ENCODE results near the gene MAN2C1.
"Not testable (repeated sequence)": the region's sequence is repeated elsewhere in the genome, so short reads cannot be mapped to it uniquely, and the experiment has no call there.

The MAN2C1 gene

DNA sequence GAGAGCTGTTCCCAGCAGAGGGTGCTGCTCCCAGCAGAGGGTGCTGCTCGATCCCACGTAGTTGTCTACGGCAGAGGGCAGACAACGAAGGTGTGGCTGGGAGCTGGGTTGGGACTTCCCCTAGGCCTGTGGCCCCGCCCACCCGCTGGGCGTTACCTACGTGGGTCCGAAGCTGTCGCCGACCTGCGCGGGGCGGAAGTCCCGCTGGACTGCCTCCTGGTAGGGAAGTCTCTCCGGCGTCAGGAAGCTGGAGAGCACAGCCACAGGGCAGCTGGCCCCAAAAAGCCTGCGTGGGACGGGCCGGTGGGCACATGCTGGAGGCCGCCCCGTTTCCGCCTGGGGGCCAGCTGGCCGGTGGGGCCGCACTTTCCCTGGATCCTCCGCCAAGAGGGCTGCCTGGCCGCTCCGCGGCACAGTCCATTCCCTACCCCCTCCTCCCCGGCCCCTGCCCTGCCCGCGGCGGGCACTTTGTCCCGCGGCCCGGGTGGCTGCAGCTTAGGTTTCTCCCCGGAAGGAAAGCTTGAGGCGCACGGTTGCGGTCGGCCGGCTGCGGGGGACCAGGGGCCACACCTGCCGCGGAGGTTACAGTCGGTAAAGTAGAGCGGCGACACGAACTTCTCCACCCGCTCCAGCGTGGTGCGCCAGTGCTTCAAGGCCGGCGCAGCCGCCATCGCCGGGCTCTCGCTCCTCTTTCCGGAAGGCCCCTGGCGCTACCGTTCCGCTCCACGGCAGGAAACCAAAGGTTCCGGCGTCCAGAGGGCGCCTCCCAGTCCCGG, at the start of gene MAN2C1:
MAN2C1 (minus strand) TSS at position 695 of the 776 bp plus-strand sequence; CDS start at position 671, 24 bp downstream.
- Histone ChIP-seq H3K9ac (ENCODE audit: insufficient read length, low read depth) (peak within 1 kb of the TSS; percentile 95), H3K4me3 (ENCODE audit: insufficient read length, low read depth) (peak within 1 kb of the TSS; percentile 85), H3K36me3 (ENCODE audit: insufficient read depth, insufficient read length, low read length) (peaks cover 73% of the 10 kb centered on the region), H3K9me3 (ENCODE audit: insufficient read depth, low read length) (no peaks in the 10 kb centered on the region), H3K27me3 (ENCODE audit: insufficient read depth, insufficient read length) (no peaks in the 10 kb centered on the region), H3K4me1 (ENCODE audit: insufficient read depth, insufficient read length) (peaks cover 6% of the 10 kb centered on the region)
- TF ChIP-seq YY1 (IDR thresholded peaks at IDR 0.05; ENCODE audit: insufficient read depth, insufficient read length) (peak; percentile 67), SUZ12 (IDR thresholded peaks at IDR 0.05; ENCODE audit: extremely low read depth, insufficient read depth, insufficient read length) (no peak)
- peak; percentile 97 for DNase-seq (ENCODE audit: low read depth, low spot score)

DNA sequence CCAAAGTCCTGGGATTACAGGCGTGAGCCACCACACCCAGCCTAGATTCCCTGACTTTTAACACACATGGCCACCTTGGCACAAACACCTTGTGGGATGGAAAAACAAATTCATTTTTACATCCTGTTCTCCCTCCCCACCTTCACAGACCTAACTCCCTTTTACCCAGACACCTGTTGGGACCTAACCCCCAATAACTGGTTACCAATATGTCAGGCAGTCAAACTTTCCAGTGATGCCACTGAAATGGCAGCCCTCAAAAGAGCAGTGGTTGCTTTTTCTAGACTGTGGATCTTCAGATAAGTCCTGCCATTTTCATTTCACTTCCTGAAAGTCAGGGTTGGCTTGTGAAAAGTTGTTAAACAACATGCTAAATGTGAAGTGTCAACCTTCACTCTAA, 48.2 kb upstream of the MAN2C1 start:
- no peak for DNase-seq (ENCODE audit: low read depth, low spot score)
- Histone ChIP-seq H3K27me3 (ENCODE audit: insufficient read depth, insufficient read length) (no peaks in the 10 kb centered on the region), H3K4me3 (ENCODE audit: insufficient read length, low read depth) (no peak overlapping the region), H3K9me3 (ENCODE audit: insufficient read depth, low read length) (no peaks in the 10 kb centered on the region), H3K4me1 (ENCODE audit: insufficient read depth, insufficient read length) (no peaks in the 10 kb centered on the region), H3K9ac (ENCODE audit: insufficient read length, low read depth) (no peak overlapping the region), H3K36me3 (ENCODE audit: insufficient read depth, insufficient read length, low read length) (peaks cover 53% of the 10 kb centered on the region)
- no peak for TF ChIP-seq YY1 (IDR thresholded peaks at IDR 0.05; ENCODE audit: insufficient read depth, insufficient read length)
- no peak for TF ChIP-seq SUZ12 (IDR thresholded peaks at IDR 0.05; ENCODE audit: extremely low read depth, insufficient read depth, insufficient read length)
- TF ChIP-seq ZNF274 (IDR thresholded peaks at IDR 0.05; ENCODE audit: low read depth, low read length) = no peak

- H3K27me3 ChIP-seq (ENCODE audit: insufficient read depth, insufficient read length) = no peaks in the 10 kb centered on the region
- no peaks in the 10 kb centered on the region for H3K9me3 ChIP-seq (ENCODE audit: insufficient read depth, low read length)
- no peaks in the 10 kb centered on the region for H3K4me1 ChIP-seq (ENCODE audit: insufficient read depth, insufficient read length)
- H3K36me3 ChIP-seq (ENCODE audit: insufficient read depth, insufficient read length, low read length) = peaks cover 91% of the 10 kb centered on the region
- TF ChIP-seq YY1 (IDR thresholded peaks at IDR 0.05; ENCODE audit: insufficient read depth, insufficient read length) (no peak), ZNF274 (IDR thresholded peaks at IDR 0.05; ENCODE audit: low read depth, low read length) (no peak), SUZ12 (IDR thresholded peaks at IDR 0.05; ENCODE audit: extremely low read depth, insufficient read depth, insufficient read length) (no peak)
- DNase-seq (ENCODE audit: low read depth, low spot score) = no peak
- H3K9ac ChIP-seq (ENCODE audit: insufficient read length, low read depth) = no peak overlapping the region
- H3K4me3 ChIP-seq (ENCODE audit: insufficient read length, low read depth) = no peak overlapping the region
These were observed 41.8 kb upstream of the MAN2C1 start for GRCh38 chr15:75410196-75410595.

DNA sequence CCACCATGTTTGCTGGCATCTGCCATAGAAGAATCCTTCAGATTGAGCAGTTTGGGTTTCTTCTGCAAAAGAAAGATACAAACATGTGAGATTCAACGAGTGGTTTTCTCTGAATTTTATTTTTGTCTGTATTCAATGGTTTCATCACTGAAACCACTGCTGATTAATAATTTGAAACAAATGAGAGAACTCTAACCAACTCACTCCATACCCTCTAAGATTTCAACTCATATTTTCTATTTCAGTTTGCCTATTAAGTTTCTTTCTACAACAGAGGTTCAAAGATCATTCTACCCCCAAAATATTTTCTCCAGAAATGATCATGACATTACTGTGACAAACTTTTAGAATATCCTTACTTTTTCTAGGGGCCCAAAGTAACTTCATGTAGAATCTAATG, 38.7 kb upstream of the MAN2C1 start:
- DNase-seq (ENCODE audit: low read depth, low spot score) = no peak
- H3K4me1 ChIP-seq (ENCODE audit: insufficient read depth, insufficient read length) = no peaks in the 10 kb centered on the region
- TF ChIP-seq YY1 (IDR thresholded peaks at IDR 0.05; ENCODE audit: insufficient read depth, insufficient read length) (no peak), SUZ12 (IDR thresholded peaks at IDR 0.05; ENCODE audit: extremely low read depth, insufficient read depth, insufficient read length) (no peak), ZNF274 (IDR thresholded peaks at IDR 0.05; ENCODE audit: low read depth, low read length) (no peak)
- no peak overlapping the region for H3K9ac ChIP-seq (ENCODE audit: insufficient read length, low read depth)
- no peaks in the 10 kb centered on the region for H3K27me3 ChIP-seq (ENCODE audit: insufficient read depth, insufficient read length)
- no peak overlapping the region for H3K4me3 ChIP-seq (ENCODE audit: insufficient read length, low read depth)
- H3K9me3 ChIP-seq (ENCODE audit: insufficient read depth, low read length) = no peaks in the 10 kb centered on the region
- peaks cover 84% of the 10 kb centered on the region for H3K36me3 ChIP-seq (ENCODE audit: insufficient read depth, insufficient read length, low read length)

- no peak overlapping the region for H3K9ac ChIP-seq (ENCODE audit: insufficient read length, low read depth)
- H3K9me3 ChIP-seq (ENCODE audit: insufficient read depth, low read length) = no peaks in the 10 kb centered on the region
- H3K27me3 ChIP-seq (ENCODE audit: insufficient read depth, insufficient read length) = no peaks in the 10 kb centered on the region
- H3K4me3 ChIP-seq (ENCODE audit: insufficient read length, low read depth) = no peak overlapping the region
- peaks cover 82% of the 10 kb centered on the region for H3K36me3 ChIP-seq (ENCODE audit: insufficient read depth, insufficient read length, low read length)
- TF ChIP-seq SUZ12 (IDR thresholded peaks at IDR 0.05; ENCODE audit: extremely low read depth, insufficient read depth, insufficient read length) (no peak), ZNF274 (IDR thresholded peaks at IDR 0.05; ENCODE audit: low read depth, low read length) (no peak), YY1 (IDR thresholded peaks at IDR 0.05; ENCODE audit: insufficient read depth, insufficient read length) (no peak)
- no peak for DNase-seq (ENCODE audit: low read depth, low spot score)
- no peaks in the 10 kb centered on the region for H3K4me1 ChIP-seq (ENCODE audit: insufficient read depth, insufficient read length)
These were observed 35.5 kb upstream of the MAN2C1 start for GRCh38 chr15:75403892-75404291.

DNA sequence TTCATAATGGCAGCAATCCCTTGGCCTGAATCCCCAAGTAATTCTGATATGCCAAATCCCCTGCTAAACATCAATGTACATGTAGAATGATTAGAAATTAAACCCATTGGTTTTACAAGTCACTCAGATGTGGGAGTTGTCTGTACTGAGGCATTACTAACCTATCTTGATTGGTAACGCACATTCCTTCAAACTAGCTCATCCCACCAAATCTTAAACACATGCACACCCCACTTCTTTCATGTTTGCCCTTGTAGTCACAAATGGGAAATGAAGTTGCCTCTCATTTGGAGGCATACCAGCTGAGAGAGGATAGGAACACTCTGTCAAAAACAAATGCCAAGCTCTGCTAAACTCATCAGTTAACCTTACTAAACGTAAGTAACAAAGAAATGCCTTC, 29.1 kb upstream of the MAN2C1 start:
- peaks cover 92% of the 10 kb centered on the region for H3K36me3 ChIP-seq (ENCODE audit: insufficient read depth, insufficient read length, low read length)
- no peaks in the 10 kb centered on the region for H3K4me1 ChIP-seq (ENCODE audit: insufficient read depth, insufficient read length)
- no peak overlapping the region for H3K9ac ChIP-seq (ENCODE audit: insufficient read length, low read depth)
- H3K4me3 ChIP-seq (ENCODE audit: insufficient read length, low read depth) = no peak overlapping the region
- TF ChIP-seq ZNF274 (IDR thresholded peaks at IDR 0.05; ENCODE audit: low read depth, low read length) (no peak), YY1 (IDR thresholded peaks at IDR 0.05; ENCODE audit: insufficient read depth, insufficient read length) (no peak), SUZ12 (IDR thresholded peaks at IDR 0.05; ENCODE audit: extremely low read depth, insufficient read depth, insufficient read length) (no peak)
- H3K9me3 ChIP-seq (ENCODE audit: insufficient read depth, low read length) = no peaks in the 10 kb centered on the region
- H3K27me3 ChIP-seq (ENCODE audit: insufficient read depth, insufficient read length) = no peaks in the 10 kb centered on the region
- DNase-seq (ENCODE audit: low read depth, low spot score) = no peak

- Histone ChIP-seq H3K27me3 (ENCODE audit: insufficient read depth, insufficient read length) (no peaks in the 10 kb centered on the region), H3K9ac (ENCODE audit: insufficient read length, low read depth) (no peak overlapping the region), H3K9me3 (ENCODE audit: insufficient read depth, low read length) (no peaks in the 10 kb centered on the region), H3K36me3 (ENCODE audit: insufficient read depth, insufficient read length, low read length) (peaks cover 99% of the 10 kb centered on the region), H3K4me1 (ENCODE audit: insufficient read depth, insufficient read length) (no peaks in the 10 kb centered on the region), H3K4me3 (ENCODE audit: insufficient read length, low read depth) (no peak overlapping the region)
- DNase-seq (ENCODE audit: low read depth, low spot score) = no peak
- TF ChIP-seq YY1 (IDR thresholded peaks at IDR 0.05; ENCODE audit: insufficient read depth, insufficient read length) = no peak
- TF ChIP-seq ZNF274 (IDR thresholded peaks at IDR 0.05; ENCODE audit: low read depth, low read length) = no peak
- no peak for TF ChIP-seq SUZ12 (IDR thresholded peaks at IDR 0.05; ENCODE audit: extremely low read depth, insufficient read depth, insufficient read length)
These were observed 21.5 kb upstream of the MAN2C1 start for GRCh38 chr15:75389791-75390382.

GRCh38 chr15:75383986-75384385, 15.6 kb upstream of the MAN2C1 start:
- peaks cover 86% of the 10 kb centered on the region for H3K36me3 ChIP-seq (ENCODE audit: insufficient read depth, insufficient read length, low read length)
- not testable (repeated sequence) for H3K4me1 ChIP-seq (ENCODE audit: insufficient read depth, insufficient read length); DNase-seq (ENCODE audit: low read depth, low spot score); H3K9ac ChIP-seq (ENCODE audit: insufficient read length, low read depth); H3K4me3 ChIP-seq (ENCODE audit: insufficient read length, low read depth); H3K27me3 ChIP-seq (ENCODE audit: insufficient read depth, insufficient read length); H3K9me3 ChIP-seq (ENCODE audit: insufficient read depth, low read length)
